GM18907 (cell line): ENCODE results near the gene TRAF7.

Source experiments
- ATAC-seq: cut with Tn5 transposase; IDR thresholded peaks from one replicate; pipeline ENCODE4 v1.9.1; 2021; ENCODE audit warnings: mild to moderate bottlenecking, moderate library complexity; ENCODE audit not compliant: unreplicated experiment

Gene TRAF7

GRCh38 chr16:2163211-2163881, 7.8 kb downstream of the TRAF7 start:
- no peak for ATAC-seq

GRCh38 chr16:2165861-2166260, 10.3 kb downstream of the TRAF7 start:
- ATAC-seq = no peak

- ATAC-seq = no peak
Measured at GRCh38 chr16:2166263-2167067, 10.9 kb downstream of the TRAF7 start.

- no peak for ATAC-seq
Measured at GRCh38 chr16:2167068-2167638, 11.6 kb downstream of the TRAF7 start.

GRCh38 chr16:2170080-2170479, 14.5 kb downstream of the TRAF7 start:
- no peak for ATAC-seq

GRCh38 chr16:2170587-2171435, 15.2 kb downstream of the TRAF7 start:
- no peak for ATAC-seq

- ATAC-seq = no peak
Measured at GRCh38 chr16:2171601-2172178, 16.1 kb downstream of the TRAF7 start.

- ATAC-seq = no peak
Measured at GRCh38 chr16:2172688-2173335, 17.2 kb downstream of the TRAF7 start.

- ATAC-seq = no peak
Measured at GRCh38 chr16:2173366-2173765, 17.8 kb downstream of the TRAF7 start.

GRCh38 chr16:2173916-2174315, 18.3 kb downstream of the TRAF7 start:
- no peak for ATAC-seq

GRCh38 chr16:2174396-2175131, 19.0 kb downstream of the TRAF7 start:
- ATAC-seq = no peak

- no peak for ATAC-seq
Measured at GRCh38 chr16:2175454-2175853, 19.9 kb downstream of the TRAF7 start.

GRCh38 chr16:2176047-2176446, 20.5 kb downstream of the TRAF7 start:
- no peak for ATAC-seq

- ATAC-seq = no peak
Measured at GRCh38 chr16:2177101-2177500, 21.5 kb downstream of the TRAF7 start.

- ATAC-seq = no peak
Measured at GRCh38 chr16:2177561-2177960, 22.0 kb downstream of the TRAF7 start.

- ATAC-seq = no peak
Measured at GRCh38 chr16:2178321-2179106, 22.9 kb downstream of the TRAF7 start.

- ATAC-seq = no peak
Measured at GRCh38 chr16:2179107-2179501, 23.5 kb downstream of the TRAF7 start.

- no peak for ATAC-seq
Measured at GRCh38 chr16:2179576-2179975, 24.0 kb downstream of the TRAF7 start.

- no peak for ATAC-seq
Measured at GRCh38 chr16:2180461-2180860, 24.9 kb downstream of the TRAF7 start.
